HL-60 (cell line): ENCODE results near the gene LAMA3.

ENCODE experiments used
- CTCF ChIP-seq: IDR thresholded peaks from one replicate; pipeline ENCODE4 v1.5.1; 2011; ENCODE audit warnings: low read length, control low read depth, inconsistent platforms; ENCODE audit not compliant: insufficient read depth
- POLR2AphosphoS5 ChIP-seq: IDR thresholded peaks from 2 replicates; pipeline ENCODE4 v1.6.1; 2012; ENCODE audit warnings: low read depth
- REST ChIP-seq: IDR thresholded peaks from 2 replicates; pipeline ENCODE4 v1.6.1; 2012; ENCODE audit warnings: low read depth; ENCODE audit not compliant: insufficient replicate concordance

- TF ChIP-seq CTCF (no peak), POLR2AphosphoS5 (no peak), REST (no peak)
Measured at GRCh38 chr18:23990474-23991410, 301.5 kb downstream of the LAMA3 start.
